ENCODE data around the gene APOL1.
A peak's percentile ranks its signal among the peaks of the same experiment; 100 is the strongest.
"Not testable (repeated sequence)": the region's sequence is repeated elsewhere in the genome, so short reads cannot be mapped to it uniquely, and the experiment has no call there.

The APOL1 gene

DNA sequence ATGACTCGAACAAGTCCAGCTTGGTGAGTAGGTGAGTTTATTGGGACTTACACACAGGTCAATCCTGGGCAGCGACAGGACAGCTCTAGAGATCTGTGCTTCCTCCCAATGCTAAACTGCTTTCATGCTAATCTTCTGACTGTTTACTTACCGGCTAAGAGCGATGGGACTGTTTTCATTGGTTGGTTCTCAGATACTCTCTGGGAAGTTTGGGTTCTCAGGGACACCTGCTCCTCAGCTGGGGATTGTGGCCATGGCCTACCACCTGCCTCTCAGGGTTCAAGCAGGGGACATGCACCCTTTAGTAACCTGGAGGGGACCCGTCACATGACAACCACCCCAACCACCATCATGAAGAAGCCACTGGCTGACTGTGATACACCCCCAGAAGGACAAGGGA is 26.7 kb upstream of the APOL1 start:
- FAIRE-seq: no peak

DNA sequence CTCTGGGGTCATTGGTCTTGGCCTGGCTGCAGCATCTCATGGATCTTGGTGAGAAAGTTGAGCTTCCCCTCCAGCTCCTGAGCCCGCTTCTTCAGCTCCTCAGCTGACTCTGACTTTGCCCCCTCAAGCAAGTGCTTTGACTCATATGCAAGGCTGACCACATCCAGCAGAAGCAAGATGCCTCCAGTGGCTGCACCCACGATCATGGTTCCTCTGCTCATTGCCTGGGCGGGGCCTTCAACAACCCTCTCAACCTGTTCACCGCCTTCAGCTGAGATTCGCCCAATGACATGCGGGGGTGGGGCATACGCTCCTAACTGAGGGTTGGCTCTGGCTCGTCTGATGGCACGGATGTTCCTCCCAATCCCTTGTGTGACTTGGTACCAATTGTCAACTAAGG is 25.5 kb upstream of the APOL1 start:
- no peak for FAIRE-seq

DNA sequence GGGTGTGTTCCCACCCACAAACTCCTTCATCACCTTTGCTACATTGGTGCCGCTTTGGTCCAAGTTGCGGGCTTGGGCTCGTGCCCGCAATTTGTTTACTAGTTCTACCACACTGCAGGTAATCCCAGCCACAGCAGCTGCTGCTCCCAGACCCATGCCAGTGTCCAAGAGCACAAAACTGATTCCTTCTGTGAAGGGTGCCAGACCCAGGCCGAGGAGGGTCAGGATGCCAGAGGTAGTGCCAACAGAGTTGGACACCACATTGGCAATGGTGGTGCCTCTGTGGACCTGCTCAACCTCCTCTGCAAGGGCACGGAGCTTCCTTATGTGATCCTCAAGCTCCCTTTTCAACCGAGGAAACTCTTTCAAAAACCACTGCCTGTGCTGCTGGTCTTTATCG is 25.1 kb upstream of the APOL1 start:
- no peak for FAIRE-seq

DNA sequence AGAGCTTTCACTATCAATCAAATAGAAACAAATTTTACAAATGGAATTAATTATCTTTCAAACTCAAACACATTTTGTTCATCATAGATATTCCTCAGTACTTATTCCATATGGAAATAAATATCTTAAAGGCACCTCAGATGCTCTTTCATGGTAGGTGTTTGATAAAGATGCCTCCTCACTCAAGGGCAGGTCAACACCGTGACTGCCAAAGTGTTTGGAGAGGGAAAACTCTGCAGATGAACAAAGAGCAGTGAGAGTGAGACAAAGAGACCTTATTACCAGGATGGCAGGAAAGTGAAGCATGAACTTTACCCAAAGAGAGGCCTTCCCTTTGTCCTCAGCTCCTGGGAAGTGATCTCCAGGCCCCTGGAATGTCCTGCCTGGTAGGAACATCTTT is 24.6 kb upstream of the APOL1 start:
- FAIRE-seq: not testable (repeated sequence)

DNA sequence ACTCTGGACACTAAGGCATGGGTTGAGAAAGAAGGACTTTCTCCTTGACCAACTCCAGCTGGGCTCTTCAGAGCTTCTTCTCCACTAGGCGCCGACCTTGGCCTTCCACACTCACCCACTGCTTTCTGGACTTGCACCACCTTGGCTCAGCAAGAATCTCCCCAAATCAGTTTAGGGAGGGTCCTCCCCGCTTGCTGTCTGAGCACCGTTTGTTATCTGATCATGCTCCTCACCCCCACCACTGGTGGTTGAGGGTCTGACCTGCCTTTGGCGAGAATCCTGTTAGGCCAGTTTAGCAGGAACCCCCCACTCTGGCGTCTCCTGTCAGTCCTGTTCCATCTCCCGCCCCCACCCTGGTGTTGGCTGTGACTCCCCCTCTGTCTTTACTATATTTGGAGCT is 24.0 kb upstream of the APOL1 start:
- no peak for FAIRE-seq

DNA sequence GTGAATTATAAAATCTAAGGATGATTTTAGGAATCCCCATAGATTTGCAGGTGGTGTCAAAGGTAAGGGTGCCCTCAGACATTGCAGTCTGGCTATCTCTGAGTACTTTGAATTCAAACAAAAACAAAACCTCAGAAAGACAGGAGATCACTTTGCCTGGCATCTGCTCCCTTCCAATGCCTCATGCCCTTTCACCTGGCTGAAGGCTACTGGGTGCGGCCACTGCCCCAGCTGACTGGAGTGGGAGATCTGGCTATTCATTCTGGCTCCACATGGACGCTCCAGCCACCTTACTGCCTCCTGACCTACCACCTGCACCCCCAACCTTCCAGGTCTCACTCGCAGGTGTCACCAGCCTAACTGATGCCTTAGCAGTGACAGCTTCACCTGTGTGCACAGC is 23.3 kb upstream of the APOL1 start:
- not testable (repeated sequence) for FAIRE-seq

DNA sequence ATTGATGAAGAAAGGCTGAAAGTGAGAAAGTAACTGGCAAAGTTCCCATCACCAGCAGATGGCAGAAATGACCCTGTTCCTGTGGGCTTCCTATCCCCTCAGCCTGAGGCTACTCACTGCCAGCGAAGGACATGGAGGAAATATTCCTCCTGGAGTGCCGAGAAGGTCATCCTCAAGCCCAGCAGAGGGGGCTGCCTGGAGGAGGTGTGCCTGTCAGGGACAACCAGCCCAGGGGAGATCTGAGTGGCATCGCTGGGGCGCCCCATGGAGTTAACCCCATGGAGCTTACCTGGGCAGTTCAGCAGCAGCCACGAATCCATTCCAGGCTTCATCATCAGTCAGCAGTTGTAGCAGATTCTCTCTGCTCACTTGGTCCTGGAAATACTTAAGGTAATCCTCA is 21.9 kb upstream of the APOL1 start:
- FAIRE-seq: not testable (repeated sequence)

DNA sequence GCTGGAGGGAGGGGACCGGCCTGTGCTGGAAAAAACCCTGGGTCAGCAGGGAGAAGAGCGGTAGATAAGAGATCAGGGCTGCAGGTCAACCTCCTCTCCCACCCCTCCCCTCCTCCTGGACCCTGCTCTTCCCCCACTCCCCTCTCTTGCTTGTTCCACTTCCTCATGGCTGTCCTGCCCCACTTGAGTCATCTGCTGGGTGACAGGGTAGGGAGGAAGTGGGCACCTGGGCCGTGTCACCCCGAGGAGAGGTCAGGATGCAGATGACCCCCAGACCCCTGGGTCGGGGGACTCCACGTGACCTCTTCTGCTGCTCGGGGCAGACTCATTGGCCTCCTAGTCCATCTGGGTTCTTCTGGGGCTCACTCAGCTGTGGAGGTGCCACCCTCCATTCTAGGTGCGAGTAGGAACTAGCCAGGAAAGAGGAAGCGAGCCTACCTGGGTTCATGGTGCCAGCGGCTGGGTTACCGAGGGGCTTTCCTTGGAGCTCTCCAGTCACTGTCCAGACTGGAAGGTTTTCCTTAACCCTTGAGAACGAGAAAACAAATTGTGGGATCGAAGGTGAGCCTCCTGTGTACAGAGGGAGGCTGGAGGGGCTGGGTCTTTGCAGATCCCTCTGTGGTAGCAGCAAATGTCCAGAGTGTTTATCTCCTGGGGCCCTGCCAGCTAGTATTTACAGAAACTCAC is 20.1 kb upstream of the APOL1 start:
- FAIRE-seq: no peak

DNA sequence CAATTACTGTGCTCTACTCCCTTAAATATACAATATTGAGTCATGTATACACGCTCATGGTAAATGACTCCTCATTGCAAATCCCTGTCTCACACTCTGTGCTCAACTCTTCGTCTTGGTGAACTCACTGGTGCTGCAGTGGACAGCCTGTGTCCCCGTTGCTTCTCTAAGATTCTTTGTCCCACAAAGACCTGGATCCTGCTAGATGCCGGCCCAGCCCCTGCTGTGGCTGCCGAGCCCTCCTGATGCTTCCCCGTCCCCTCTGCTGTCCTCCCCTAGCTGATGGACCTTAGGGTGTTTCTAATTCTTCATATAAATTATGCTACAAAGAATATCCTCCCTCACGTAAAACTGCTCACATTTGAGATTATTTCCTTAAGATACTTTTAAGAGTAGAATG is 19.1 kb upstream of the APOL1 start:
- no peak for FAIRE-seq

DNA sequence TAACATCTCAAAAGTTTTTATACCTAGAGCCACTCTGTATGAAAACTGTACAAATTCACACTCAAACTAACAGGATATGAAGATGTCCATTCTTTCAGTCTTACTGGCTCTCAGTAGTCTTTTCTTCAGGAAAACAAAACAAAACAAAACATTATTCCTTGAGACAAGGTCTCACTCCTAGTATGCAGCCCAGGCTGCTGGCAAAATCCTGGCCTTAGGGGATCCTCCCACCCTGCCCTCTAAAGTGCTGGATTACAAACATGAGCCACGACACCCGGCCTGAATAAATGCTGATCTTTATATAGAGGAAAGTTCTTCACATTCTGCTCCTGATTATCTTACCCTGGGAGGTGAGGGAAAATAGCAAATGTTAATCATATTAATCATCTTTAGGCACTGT is 18.7 kb upstream of the APOL1 start:
- FAIRE-seq: no peak

DNA sequence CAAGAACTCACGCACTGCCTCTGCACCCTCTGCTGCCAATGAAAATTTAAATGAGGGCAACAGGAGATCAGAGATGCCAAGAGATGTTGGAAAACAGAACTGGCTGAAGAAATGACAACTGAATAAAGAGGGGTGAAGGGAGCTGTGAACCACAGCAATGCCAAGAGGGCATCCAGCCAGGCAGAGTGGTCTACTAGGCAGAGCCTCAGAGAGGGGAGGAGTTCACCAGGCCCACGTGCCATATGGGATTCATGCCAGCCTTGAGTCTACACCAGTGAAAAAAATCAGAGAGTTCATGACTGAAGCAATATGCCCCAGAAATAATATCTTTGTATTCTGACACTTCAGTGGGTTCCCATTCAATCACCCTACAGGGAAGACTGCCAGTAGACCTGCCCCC is 18.0 kb upstream of the APOL1 start:
- no peak for FAIRE-seq

DNA sequence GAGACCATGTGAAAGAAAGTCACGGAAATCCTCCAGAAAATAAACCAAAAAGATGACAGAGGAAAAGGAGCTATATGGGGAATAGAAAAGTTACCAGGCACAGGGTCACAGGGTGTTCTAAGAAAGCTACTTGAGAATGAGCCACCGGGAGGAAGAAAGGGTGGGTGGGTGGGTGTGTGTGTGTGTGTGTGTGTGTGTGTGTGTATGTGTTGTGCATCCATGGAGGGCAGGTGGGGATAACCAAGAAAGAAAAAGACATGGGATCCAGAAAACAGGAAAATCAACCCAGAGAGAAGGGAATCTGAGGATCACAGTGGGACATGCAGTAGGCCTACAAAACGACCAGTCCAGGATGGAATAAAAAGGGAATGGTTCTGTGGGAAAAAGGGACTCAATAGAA is 17.3 kb upstream of the APOL1 start:
- FAIRE-seq: no peak

DNA sequence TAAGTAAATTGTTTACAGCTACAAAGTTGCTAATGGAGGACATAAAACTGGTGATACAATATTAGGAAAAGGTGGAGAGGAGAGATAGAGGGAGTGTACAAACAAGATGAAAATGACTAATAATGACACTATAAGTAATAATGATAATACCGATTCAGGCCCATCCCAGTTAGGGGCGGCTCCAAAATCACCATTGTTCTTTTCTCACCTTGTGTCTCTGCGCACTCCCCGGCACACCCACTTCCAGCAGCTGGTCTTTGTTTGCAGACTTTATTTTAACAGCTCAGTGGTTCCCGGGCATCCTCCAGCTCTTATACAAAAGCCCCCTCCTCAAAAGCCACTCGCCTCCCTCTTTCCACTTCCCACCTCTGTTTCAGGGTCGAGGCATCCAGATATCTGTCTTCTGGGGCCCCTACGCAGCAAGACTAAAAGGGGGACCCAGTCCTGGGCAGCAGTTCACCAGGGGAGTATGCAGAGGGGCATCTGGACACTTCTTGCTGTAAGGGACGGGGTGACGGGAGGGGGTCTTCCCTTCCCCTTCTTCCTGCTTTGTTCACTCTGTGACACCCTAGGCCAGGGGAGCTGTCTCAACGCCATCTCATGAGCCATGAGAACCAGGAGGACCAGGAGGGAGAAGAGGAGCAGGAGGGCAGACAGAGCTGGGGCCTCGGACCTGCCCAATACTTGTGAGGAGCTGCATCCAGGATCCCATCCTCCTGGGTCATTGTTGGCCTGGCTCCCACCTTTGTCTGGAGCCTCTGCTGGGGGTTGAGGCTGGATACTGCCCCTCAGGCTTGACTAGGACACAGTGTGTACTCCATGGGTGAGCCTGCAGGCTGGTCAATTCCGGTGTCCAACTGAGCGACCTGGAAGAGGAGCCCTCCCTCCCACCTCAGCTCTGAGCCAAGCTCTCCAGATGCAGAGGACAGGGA is 16.3 kb upstream of the APOL1 start:
- FAIRE-seq: no peak

DNA sequence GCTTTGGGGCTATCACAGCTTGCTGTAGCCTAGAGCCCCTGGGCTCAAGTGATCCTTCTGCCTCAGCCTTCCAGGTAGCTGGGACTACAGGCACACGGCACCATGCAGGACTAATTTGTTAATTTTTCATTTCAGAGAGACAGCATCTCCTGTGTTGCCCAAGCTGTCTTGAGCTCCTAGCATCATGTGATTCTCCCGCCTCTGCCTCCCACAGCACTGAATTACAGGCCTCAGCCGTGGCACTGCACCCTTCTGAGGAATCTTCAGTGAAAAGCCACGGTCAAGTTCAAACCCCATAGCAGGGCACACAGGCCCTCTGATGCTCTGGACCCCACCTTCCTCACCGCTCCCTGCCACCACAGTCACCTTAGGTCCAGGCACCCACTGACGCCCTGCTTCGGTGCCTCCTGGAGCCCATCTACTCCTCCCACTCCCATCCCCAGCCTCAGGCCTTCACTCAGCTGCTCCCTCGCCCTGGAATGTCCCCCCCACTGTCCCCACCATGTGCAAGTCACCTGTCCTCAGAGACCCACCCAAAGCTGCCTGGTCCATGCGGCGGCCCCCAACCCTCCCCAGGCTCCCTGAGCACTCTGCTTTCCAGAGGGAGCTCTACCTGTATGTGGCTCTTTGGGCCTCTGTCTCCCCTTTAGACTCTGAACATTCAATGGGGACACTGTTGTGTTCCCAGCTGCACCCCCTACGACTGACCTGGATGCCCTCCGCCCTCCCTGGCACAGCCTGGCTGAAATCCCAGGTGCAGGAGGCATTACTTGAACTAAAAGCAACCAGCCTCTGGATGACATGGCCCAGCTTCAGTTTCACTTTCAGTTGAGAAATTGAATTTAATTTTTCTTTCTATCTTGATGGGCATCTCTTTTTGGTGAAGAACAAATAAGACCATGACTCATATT is 15.2 kb upstream of the APOL1 start:
- no peak for FAIRE-seq

DNA sequence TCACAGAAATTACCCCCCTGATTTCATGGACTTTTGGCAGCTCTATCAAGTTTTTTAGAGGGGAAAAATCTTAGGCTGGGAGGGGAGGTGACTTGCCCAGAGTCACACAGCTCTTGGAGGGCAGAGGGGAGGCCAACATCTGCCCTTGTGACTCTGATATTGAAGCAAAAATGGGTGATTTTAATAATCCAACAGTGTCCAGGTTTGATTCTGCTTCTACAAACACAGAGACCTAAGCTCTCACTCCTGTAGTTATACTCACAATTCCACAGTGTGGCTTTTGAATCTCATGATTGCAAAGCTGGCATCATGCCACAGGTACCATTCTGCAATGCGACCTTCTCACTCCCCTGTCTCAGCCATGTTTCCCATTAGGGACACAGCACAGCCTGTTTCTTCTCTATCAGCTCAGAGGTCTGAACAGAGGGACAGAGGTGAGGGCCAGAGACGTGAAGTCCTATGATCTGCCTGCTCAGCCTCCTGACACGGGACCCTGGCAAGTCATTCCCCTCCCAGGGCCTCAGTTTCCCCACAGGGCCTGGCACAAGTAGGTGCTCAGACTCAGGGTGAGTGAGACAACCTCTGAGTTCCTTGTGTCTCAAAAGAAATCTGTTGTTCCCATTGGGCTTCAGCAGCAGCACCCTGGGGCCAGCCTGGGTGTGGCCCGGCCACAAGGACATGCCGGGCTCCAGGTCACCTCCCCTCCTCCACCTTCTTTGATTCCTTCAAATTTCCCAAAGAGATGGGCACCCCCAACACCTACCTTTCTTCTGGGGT is 14.4 kb upstream of the APOL1 start:
- no peak for FAIRE-seq

DNA sequence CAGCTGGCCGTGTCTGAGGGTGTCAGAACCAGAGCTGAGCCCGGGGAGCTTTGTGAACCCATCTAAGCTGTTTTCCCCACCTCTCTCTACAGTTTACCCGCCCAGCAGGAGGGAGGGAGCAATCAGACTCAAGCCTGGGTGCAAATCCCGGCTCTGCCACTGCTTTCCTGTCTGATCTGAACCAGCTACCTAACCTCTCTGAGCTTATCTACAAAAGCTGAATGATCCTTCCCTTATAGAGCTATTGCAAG is 13.9 kb upstream of the APOL1 start:
- FAIRE-seq: no peak

DNA sequence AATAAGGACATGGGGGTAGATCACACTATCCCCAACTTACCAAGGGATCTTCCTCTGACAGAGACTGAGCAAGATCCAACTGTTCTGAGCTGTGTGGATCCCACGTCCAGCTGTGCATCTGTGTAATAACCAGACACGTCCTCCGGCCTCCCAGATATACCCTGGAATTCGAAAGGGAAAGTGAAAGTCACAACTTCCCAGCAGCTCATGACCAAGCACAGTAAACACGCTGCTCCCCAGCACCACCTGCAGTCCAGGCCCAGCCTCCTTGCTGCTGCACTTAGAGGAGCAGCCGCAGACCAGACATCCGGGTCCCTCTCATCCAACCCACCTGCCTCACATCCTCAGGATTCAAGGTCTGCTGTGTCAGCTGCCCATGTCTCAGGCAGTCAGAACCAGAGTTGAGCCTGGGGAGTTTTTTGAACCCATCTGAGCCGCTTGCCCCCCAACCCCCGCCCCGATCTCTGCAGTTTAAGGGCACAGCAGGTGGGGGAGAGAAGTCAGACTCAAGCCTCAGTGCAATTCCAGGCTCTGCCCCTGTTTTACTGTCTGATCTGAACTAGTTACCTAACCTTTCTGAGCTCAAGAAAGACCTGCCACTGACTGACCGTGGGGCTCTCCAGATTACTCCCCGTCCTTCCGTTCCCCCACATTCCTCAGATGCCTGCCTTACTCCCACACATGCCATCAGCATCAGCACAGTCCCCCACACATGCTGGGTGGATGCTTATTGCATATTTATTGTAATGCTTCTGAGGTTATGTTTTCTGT is 13.3 kb upstream of the APOL1 start, which contains the start of gene APOL2:
TSS of gene APOL2 (minus strand) at position 127 of the 771 bp plus-strand sequence. CDS start 6,365 bp downstream, outside the sequence.
- FAIRE-seq: peak; percentile 95

DNA sequence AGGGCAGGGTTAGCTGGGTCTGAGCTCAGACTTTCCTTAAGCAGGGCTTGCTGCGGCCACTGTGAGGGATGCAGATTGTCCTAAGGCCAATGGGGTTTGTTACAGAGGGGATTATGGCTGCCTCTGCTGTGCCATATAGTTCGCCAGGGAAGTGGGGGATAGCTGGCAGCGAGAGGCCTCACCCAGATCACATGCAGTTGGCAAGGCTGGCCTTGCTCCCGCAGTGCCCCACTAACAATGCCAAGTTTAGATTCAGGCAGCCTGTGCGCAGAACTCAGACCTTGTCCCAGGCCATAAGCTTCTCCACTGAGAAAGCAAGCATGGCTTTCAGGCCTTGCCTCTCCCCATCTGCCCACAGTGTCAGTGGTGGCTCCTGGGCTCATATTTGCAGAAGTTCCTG is 8.9 kb upstream of the APOL1 start:
- no peak for FAIRE-seq

DNA sequence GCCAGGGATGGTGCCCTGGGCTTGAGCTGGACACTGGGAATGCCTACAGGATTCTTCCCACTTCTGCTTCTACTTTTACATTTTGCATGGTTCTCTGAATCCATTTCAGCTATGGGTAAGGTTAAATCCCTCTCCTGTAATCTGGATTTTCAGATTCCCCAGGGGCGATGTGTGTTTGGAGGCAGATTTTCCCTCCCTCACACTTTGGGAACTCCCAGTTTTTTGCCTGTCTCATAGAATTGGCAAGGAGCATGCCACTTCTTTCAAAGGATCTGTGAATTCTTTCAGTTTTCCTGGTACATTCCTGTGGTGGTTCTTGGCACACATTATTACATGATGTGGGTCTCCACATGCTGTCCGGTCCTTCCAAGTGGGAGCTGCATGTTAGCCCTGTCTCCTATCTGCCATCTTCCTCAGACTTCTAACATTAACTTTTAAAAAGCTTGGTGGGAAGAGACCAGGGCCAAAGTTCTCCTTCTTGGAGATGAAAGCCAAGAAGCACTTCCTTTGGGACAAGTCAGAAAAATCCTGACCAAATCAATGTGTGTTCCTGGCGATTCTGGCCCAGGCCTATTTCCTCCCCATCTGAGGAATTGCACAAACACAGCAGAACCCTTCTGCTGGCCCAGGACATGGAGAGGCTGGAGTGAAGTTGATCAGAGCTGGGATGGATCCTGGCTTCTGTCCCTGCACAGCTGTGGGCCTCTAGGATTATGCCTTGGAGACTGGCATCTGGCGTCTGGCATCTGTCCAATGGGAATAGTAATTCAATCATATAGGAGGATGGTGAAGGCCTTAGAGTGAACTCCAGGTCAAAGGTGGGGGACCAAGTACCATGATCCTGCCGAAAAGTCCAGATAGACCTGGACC is 8.2 kb upstream of the APOL1 start:
- FAIRE-seq: no peak

DNA sequence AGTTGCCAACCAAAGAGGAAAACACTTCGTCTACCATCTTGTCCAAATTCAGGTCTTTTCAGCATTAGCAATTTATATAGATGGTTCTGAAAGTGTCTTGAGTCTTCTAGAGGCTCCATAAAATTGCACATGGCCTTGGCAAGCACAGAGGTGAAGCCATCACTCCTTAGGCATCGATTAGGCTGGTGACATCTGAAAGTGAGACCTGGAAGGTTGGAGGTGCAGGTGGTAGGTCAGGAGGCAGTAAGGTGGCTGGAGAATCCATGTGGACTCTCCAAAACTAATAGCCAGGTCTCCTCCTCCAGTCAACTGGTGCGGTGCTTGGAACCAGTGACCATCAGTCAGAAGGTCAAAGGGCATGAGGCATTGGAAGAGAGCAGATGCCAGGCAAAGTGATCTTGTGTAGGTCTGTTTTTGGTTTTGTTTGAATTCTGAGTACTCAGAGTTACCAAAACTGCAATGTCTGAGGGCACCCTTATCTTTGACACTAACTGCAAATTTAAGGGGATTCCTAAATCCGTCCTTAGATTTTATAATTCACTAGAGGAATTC is 7.1 kb upstream of the APOL1 start:
- no peak for FAIRE-seq

DNA sequence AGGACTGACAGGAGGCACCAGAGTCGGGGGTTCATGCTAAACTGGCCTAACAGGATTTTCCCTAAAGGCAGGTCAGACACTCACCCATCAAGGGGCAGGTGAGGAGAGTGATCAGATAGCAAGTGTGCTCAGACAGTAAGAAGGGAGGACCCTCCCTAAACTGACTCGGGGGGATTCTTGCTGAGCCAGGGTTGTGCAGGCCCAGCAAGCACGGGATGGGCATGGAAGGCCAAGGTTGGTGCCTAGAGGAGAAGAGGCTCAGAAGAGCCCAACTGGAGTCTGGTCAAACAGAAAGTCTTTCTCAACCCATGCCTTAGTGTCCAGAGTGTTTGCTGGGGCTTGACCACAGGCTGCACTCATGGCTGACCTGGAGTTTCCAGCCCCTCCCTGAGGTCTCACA is 6.2 kb upstream of the APOL1 start:
- no peak for FAIRE-seq
